ENCODE data around the gene DNAJB9. TPM values are rescaled to one million over a fixed set of nuclear protein-coding genes. Genes with fewer than 3 reads are reported as not detected.
A peak's percentile ranks its signal among the peaks of the same experiment; 100 is the strongest.

Gene DNAJB9
- total and polyA plus RNA-seq, 9 of the 15 experiments (the other 6 are each of a cell fraction or from before 2014, with no cell fraction given), result 4.3 to 34.2 (median 9.6) TPM

DNA sequence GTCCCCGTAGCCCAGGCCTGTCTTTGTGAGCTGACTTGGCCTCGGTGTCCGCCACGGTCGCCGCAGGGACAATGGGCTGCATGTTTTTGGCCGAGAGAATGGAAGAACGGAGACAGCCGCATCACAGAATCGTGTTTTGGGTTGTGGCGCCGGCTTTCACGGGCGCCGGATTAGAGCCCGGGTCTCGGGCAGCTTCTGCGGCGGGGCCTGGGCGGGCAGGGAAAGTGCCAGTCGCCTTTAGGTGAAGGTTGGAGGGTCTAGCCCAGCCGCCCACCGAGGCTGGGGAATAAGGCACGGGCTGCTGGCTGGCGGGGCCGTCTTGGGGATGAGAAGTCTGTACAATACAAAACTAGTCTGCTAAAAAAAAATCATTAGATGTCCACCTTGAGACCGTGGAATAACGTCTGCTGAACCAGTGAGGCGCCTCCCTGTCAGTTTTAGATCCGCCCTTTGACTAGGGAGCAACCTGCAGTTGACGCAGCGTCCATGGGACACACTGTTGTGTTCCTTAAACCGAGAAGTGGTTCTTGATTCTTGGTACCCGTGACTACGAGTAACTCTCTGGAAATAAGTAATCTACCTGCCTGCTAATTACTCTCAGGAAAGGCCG is 577 bp downstream of the DNAJB9 start (continued):
- TF ChIP-seq, protein P1, sequence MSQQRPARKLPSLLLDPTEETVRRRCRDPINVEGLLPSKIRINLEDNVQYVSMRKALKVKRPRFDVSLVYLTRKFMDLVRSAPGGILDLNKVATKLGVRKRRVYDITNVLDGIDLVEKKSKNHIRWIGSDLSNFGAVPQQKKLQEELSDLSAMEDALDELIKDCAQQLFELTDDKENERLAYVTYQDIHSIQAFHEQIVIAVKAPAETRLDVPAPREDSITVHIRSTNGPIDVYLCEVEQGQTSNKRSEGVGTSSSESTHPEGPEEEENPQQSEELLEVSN (IDR thresholded peaks at IDR 0.05; ENCODE audit: borderline replicate concordance in 1 of 2, extremely low read depth in 1 of 2, insufficient read depth in 1 of 2, insufficient read length in 1 of 2, low read depth in 1 of 2, low read length in 1 of 2, poor library complexity in 1 of 2, severe bottlenecking in 1 of 2), result no peak
- TF ChIP-seq ETV6 (IDR thresholded peaks at IDR 0.05; ENCODE audit: borderline replicate concordance in 1 of 2, low read depth in 2 of 2, low read length in 1 of 2) (no peak), ETV6 (CRISPR knock-in tag; IDR thresholded peaks at IDR 0.05; ENCODE audit: borderline replicate concordance) (no peak), RNF2 (IDR thresholded peaks at IDR 0.05) (no peak), EP300 (IDR thresholded peaks at IDR 0.05; ENCODE audit: low read length) (peak; percentile 22; the same call in 1 of the 2 replicates), ZBTB7A (IDR thresholded peaks at IDR 0.05; ENCODE audit: borderline replicate concordance, control insufficient read depth, low read depth, low read length) (no peak; the same call in 1 of the 2 replicates), CEBPB (tag; IDR thresholded peaks at IDR 0.05) (no peak), RAD21 (CRISPR knock-in tag; conservative IDR thresholded peaks at IDR 0.05 in 1 of 2, IDR thresholded peaks at IDR 0.05 in 1 of 2) (peak in 1 of 2 experiments; percentile 16; a peak in 1 of 4 replicates)
- TF ChIP-seq, protein P2, sequence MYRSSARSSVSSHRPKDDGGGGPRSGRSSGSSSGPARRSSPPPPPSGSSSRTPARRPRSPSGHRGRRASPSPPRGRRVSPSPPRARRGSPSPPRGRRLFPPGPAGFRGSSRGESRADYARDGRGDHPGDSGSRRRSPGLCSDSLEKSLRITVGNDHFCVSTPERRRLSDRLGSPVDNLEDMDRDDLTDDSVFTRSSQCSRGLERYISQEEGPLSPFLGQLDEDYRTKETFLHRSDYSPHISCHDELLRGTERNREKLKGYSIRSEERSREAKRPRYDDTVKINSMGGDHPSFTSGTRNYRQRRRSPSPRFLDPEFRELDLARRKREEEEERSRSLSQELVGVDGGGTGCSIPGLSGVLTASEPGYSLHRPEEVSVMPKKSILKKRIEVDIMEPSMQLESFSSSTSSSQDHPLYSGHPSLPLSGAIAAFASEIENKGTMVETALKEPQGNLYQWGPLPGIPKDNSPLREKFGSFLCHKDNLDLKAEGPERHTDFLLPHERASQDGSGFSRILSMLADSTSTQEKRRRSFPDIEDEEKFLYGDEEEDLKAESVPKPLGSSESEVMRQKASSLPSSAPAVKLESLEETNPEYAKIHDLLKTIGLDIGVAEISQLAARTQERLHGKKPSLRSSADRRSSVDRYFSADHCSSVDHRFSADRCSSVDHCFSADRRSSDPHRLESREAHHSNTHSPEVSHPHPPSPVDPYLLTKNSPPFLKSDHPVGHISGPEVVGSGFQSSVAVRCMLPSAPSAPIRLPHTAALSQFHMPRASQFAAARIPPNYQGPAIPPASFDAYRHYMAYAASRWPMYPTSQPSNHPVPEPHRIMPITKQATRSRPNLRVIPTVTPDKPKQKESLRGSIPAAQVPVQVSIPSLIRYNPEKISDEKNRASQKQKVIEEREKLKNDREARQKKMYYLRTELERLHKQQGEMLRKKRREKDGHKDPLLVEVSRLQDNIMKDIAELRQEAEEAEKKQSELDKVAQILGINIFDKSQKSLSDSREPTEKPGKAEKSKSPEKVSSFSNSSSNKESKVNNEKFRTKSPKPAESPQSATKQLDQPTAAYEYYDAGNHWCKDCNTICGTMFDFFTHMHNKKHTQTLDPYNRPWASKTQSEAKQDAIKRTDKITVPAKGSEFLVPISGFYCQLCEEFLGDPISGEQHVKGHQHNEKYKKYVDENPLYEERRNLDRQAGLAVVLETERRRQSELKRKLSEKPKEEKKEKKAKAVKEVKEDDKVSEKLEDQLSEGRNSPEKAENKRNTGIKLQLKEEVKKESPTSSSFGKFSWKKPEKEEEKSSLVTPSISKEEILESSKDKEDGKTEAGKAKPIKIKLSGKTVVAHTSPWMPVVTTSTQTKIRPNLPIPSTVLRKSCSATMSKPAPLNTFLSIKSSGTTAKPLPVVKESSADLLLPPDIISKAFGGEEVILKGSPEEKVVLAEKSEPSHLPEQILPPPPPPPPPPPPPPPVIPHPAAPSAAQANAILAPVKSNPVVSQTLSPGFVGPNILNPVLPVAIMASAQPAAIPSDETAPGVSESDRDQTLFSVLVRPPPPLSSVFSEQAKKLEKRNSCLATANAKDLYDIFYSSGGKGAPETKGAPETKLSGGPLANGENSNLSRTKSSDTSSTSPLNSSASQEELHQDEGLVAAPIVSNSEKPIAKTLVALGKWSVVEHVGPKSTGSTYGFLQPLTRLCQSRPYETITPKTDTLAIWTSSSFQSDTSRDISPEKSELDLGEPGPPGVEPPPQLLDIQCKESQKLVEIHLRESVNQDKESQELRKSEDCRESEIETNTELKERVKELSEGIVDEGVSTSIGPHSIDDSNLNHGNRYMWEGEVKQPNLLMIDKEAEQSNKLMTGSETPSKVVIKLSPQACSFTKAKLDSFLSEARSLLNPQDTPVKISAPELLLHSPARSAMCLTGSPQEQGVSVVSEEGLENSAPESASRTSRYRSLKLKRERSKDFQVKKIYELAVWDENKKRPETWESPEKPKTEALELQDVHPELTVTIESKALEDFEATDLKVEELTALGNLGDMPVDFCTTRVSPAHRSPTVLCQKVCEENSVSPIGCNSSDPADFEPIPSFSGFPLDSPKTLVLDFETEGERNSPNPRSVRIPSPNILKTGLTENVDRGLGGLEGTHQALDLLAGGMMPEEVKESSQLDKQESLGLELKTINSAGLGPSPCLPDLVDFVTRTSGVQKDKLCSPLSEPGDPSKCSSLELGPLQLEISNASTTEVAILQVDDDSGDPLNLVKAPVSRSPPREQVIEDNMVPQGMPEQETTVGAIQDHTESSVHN (IDR thresholded peaks at IDR 0.05; ENCODE audit: borderline replicate concordance in 1 of 2, low read depth in 1 of 2), result no peak
- TF ChIP-seq, protein P3, sequence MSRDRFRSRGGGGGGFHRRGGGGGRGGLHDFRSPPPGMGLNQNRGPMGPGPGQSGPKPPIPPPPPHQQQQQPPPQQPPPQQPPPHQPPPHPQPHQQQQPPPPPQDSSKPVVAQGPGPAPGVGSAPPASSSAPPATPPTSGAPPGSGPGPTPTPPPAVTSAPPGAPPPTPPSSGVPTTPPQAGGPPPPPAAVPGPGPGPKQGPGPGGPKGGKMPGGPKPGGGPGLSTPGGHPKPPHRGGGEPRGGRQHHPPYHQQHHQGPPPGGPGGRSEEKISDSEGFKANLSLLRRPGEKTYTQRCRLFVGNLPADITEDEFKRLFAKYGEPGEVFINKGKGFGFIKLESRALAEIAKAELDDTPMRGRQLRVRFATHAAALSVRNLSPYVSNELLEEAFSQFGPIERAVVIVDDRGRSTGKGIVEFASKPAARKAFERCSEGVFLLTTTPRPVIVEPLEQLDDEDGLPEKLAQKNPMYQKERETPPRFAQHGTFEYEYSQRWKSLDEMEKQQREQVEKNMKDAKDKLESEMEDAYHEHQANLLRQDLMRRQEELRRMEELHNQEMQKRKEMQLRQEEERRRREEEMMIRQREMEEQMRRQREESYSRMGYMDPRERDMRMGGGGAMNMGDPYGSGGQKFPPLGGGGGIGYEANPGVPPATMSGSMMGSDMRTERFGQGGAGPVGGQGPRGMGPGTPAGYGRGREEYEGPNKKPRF (IDR thresholded peaks at IDR 0.05; ENCODE audit: low read depth, low read length), result no peak
- TF ChIP-seq, protein P4, sequence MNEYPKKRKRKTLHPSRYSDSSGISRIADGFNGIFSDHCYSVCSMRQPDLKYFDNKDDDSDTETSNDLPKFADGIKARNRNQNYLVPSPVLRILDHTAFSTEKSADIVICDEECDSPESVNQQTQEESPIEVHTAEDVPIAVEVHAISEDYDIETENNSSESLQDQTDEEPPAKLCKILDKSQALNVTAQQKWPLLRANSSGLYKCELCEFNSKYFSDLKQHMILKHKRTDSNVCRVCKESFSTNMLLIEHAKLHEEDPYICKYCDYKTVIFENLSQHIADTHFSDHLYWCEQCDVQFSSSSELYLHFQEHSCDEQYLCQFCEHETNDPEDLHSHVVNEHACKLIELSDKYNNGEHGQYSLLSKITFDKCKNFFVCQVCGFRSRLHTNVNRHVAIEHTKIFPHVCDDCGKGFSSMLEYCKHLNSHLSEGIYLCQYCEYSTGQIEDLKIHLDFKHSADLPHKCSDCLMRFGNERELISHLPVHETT (CRISPR knock-in tag; conservative IDR thresholded peaks at IDR 0.05 in 1 of 2, IDR thresholded peaks at IDR 0.05 in 1 of 2), result peak in 1 of 2 experiments; percentile 42; a peak in 1 of 4 replicates

All from K562 (cell line).